ENCODE data around the gene PSMA4. TPM values are rescaled to one million over a fixed set of nuclear protein-coding genes. Genes with fewer than 3 reads are reported as not detected.

Gene PSMA4
- total and polyA plus RNA-seq, 2 of the 8 experiments (the other 6 are each of a cell fraction or from before 2014, with no cell fraction given): 348 to 445 TPM

DNA sequence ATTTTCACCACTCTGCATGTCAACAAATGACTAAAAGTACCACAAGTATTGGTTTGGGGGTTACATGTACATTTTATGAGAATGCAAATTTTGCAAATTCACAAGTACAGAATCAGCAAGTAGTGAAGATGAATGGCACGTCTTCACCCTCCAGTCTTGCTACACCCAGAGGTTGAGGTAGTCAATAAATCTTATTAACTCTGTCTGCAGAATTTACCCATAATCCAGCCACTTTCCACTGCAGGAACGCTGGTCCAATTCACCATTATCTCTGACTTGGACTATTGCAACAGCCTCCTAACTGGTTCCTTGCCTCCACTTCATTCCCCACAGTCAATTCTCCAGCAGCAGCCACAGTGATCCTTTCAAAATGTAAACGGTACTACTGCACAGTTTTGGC, 10.6 kb downstream of the PSMA4 start:
- Histone ChIP-seq H3K27ac (ENCODE audit: low read depth, low read length) (no peak overlapping the region), H4K5ac (ENCODE audit: insufficient read length, low read depth, low read length) (no peak overlapping the region), H3K9me3 (ENCODE audit: insufficient read depth in 2 of 2, low read depth in 1 of 2, low read length in 1 of 2) (no peaks in the 10 kb centered on the region), H3K36me3 (ENCODE audit: control insufficient read depth in 2 of 4, insufficient read depth in 4 of 4, low read length in 3 of 4) (peaks cover 15 to 50% (median 35%) of the 10 kb centered on the region in 4 experiments), H4K8ac (ENCODE audit: extremely low read depth, insufficient read depth, low read length) (no peak overlapping the region), H3K56ac (replicated peaks; ENCODE audit: insufficient read length, low read depth, low read length) (no peak overlapping the region), H3K4me3 (ENCODE audit: extremely low read depth in 1 of 4, insufficient read depth in 2 of 4, low read depth in 3 of 4, low read length in 4 of 4) (no peak overlapping the region), H3K4me2 (ENCODE audit: insufficient read depth in 1 of 2, low read depth in 2 of 2, low read length in 2 of 2) (no peak overlapping the region), H3K79me2 (ENCODE audit: control insufficient read depth in 1 of 2, insufficient read depth in 2 of 2, low read length in 2 of 2) (no peaks in the 10 kb centered on the region), H4K91ac (replicated peaks; ENCODE audit: insufficient read length, low read length) (no peak overlapping the region), H3K23me2 (ENCODE audit: low read depth, low read length) (no peaks in the 10 kb centered on the region), H2AFZ (ENCODE audit: low read length) (no peak overlapping the region), H3K4me1 (replicated peaks in 1 of 4; ENCODE audit: control insufficient read depth in 3 of 4, insufficient read depth in 4 of 4, low read length in 3 of 4) (no peaks in the 10 kb centered on the region), H3K14ac (ENCODE audit: insufficient read length) (no peak overlapping the region), H3K23ac (ENCODE audit: insufficient read length) (no peak overlapping the region), H4K20me1 (replicated peaks in 1 of 2; ENCODE audit: control insufficient read depth in 1 of 2, insufficient read depth in 2 of 2, low read length in 2 of 2) (peaks cover 0 to 1% of the 10 kb centered on the region in 2 experiments), H3K79me1 (ENCODE audit: low read depth, low read length) (no peaks in the 10 kb centered on the region), H2BK12ac (ENCODE audit: low read depth, low read length) (no peak overlapping the region), H3K18ac (ENCODE audit: extremely low read depth, low read length) (no peak overlapping the region), H2BK120ac (replicated peaks; ENCODE audit: low read depth, low read length) (no peak overlapping the region), H3K4ac (replicated peaks; ENCODE audit: insufficient read length, low read depth, low read length) (no peak overlapping the region), H3K9ac (replicated peaks in 1 of 4; ENCODE audit: extremely low read depth in 1 of 4, low read depth in 3 of 4, low read length in 3 of 4) (no peak overlapping the region), H2BK20ac (ENCODE audit: low read length) (no peak overlapping the region), H2AK5ac (ENCODE audit: low read depth, low read length) (no peak overlapping the region), H3K27me3 (replicated peaks in 1 of 4; ENCODE audit: control insufficient read depth in 3 of 4, extremely low read depth in 1 of 4, insufficient read depth in 3 of 4, low read length in 3 of 4) (no peaks in the 10 kb centered on the region), H2BK5ac (ENCODE audit: low read depth, low read length) (no peak overlapping the region), H2BK15ac (ENCODE audit: low read length) (no peak overlapping the region)
- WGBS, 2 experiments (ENCODE audit: extremely low coverage in 1 of 2, insufficient coverage in 1 of 2, insufficient read length in 1 of 2, insufficient replicate concordance in 2 of 2, low coverage in 1 of 2, low lambda C conversion rate in 2 of 2, missing lambda C conversion rate in 1 of 2): 88% methylated on average over 3 of the region's 3 CpGs; no CpG with 5 or more reads in 1 of the 2 experiments
- POLR2A ChIA-PET (ENCODE audit: partially characterized antibody): interaction anchor here (3.0 to 3.4 kb wide), 2 partner anchors 11 to 14 kb away, joined by 11 to 17 read pairs; partner anchors contain the start of genes CHRNA5 and PSMA4
- CTCF ChIA-PET (ENCODE audit: partially characterized antibody): no interaction called here
- FAIRE-seq: no peak
- TF ChIP-seq RFX5 (IDR thresholded peaks at IDR 0.05; ENCODE audit: borderline replicate concordance, low read depth, low read length): no peak
- TF ChIP-seq, protein P1, sequence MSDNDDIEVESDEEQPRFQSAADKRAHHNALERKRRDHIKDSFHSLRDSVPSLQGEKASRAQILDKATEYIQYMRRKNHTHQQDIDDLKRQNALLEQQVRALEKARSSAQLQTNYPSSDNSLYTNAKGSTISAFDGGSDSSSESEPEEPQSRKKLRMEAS (IDR thresholded peaks at IDR 0.05): no peak
- no peak for TF ChIP-seq TAF7 (optimal IDR thresholded peaks at IDR 0.05; ENCODE audit: borderline replicate concordance, low read depth, low read length)
- no peak for DNase-seq (ENCODE audit: low read depth in 1 of 2, low spot score in 2 of 2)

Measured in H1 (cell line).